H9 (cell line): ENCODE measurements around the gene PLXNB2. TPM values are rescaled to one million over a fixed set of nuclear protein-coding genes. Genes with fewer than 3 reads are reported as not detected.

Source experiments
- DNase-seq: peaks from one replicate; pipeline ENCODE4 v3.0.0-alpha.2; 2017
- H2AFZ ChIP-seq: one replicate; pipeline ENCODE4 v1.6.1; 2013; ENCODE audit warnings: mild to moderate bottlenecking, low read length, control low read depth, moderate library complexity
- H2AK5ac ChIP-seq: 2 replicates; pipeline ENCODE4 v1.6.1; 2013; ENCODE audit warnings: low read length, control low read depth, mixed read lengths; ENCODE audit not compliant: insufficient read length
- H2BK120ac ChIP-seq: one replicate; pipeline ENCODE4 v1.6.1; 2013; ENCODE audit warnings: low read depth, mild to moderate bottlenecking, low read length, control low read depth, inconsistent platforms; ENCODE audit not compliant: poor library complexity, severe bottlenecking
- H2BK12ac ChIP-seq: 2 replicates; pipeline ENCODE4 v1.6.1; 2013; ENCODE audit warnings: low read length, control low read depth, mixed read lengths, low read depth; ENCODE audit not compliant: insufficient read length
- H2BK15ac ChIP-seq: 2 replicates; pipeline ENCODE4 v1.6.1; 2013; ENCODE audit warnings: low read depth, low read length, control low read depth
- H2BK20ac ChIP-seq: one replicate; pipeline ENCODE4 v1.6.1; 2013; ENCODE audit warnings: low read depth, mild to moderate bottlenecking, low read length, control low read depth, inconsistent platforms; ENCODE audit not compliant: poor library complexity, severe bottlenecking
- H2BK5ac ChIP-seq: 2 replicates; pipeline ENCODE4 v1.6.1; 2013; ENCODE audit warnings: low read length, control low read depth, mixed read lengths; ENCODE audit not compliant: insufficient read length
- H3K14ac ChIP-seq: 2 replicates; pipeline ENCODE4 v1.6.1; 2013; ENCODE audit warnings: low read length, control low read depth; ENCODE audit not compliant: insufficient read depth
- H3K18ac ChIP-seq: 2 replicates; pipeline ENCODE4 v1.6.1; 2013; ENCODE audit warnings: low read depth, mild to moderate bottlenecking, mixed read lengths, low read length, control low read depth; ENCODE audit not compliant: insufficient read length
- H3K23ac ChIP-seq: 2 replicates; pipeline ENCODE4 v1.6.1; 2013; ENCODE audit warnings: low read length, control low read depth, mixed read lengths, low read depth; ENCODE audit not compliant: insufficient read length
- H3K23me2 ChIP-seq: 2 replicates; pipeline ENCODE4 v1.6.1; 2013; ENCODE audit warnings: low read depth, mild to moderate bottlenecking, mixed read lengths, low read length, control low read depth; ENCODE audit not compliant: insufficient read length, poor library complexity, severe bottlenecking
- H3K27ac ChIP-seq: 2 replicates; pipeline ENCODE4 v1.5.1; 2013; ENCODE audit warnings: low read length, control low read depth, mixed read lengths, low read depth; ENCODE audit not compliant: insufficient read length
- H3K27me3 ChIP-seq: 2 replicates; pipeline ENCODE4 v1.6.1; 2013; ENCODE audit warnings: low read length, control low read depth, inconsistent platforms; ENCODE audit not compliant: insufficient read depth
- H3K4ac ChIP-seq: 2 replicates; pipeline ENCODE4 v1.6.1; 2013; ENCODE audit warnings: low read depth, mild to moderate bottlenecking, control low read depth, inconsistent platforms, low read length, moderate library complexity
- H3K4me1 ChIP-seq: 2 replicates; pipeline ENCODE4 v1.6.1; 2013; ENCODE audit warnings: low read length, control low read depth, inconsistent platforms; ENCODE audit not compliant: insufficient read depth
- H3K4me2 ChIP-seq: 2 replicates; pipeline ENCODE4 v1.6.1; 2013; ENCODE audit warnings: low read length, control low read depth, mixed read lengths; ENCODE audit not compliant: insufficient read length, insufficient read depth
- H3K56ac ChIP-seq: 2 replicates; pipeline ENCODE4 v1.6.1; 2013; ENCODE audit warnings: low read depth, mild to moderate bottlenecking, mixed read lengths, low read length, control low read depth; ENCODE audit not compliant: insufficient read length
- H3K79me1 ChIP-seq: 2 replicates; pipeline ENCODE4 v1.6.1; 2013; ENCODE audit warnings: low read depth, mild to moderate bottlenecking, moderate library complexity, low read length, control low read depth, inconsistent platforms; ENCODE audit not compliant: insufficient read depth, poor library complexity, severe bottlenecking
- H3K79me2 ChIP-seq: 2 replicates; pipeline ENCODE4 v1.6.1; 2013; ENCODE audit warnings: low read length, control low read depth, inconsistent platforms; ENCODE audit not compliant: insufficient read depth
- H3K9ac ChIP-seq: 2 replicates; pipeline ENCODE4 v1.6.1; 2013; ENCODE audit warnings: low read length, control low read depth, mixed read lengths; ENCODE audit not compliant: insufficient read length; ENCODE audit errors: extremely low read depth
- H3K9me3 ChIP-seq: one replicate; pipeline ENCODE4 v1.6.1; 2013; ENCODE audit warnings: low read depth, low read length, inconsistent platforms; ENCODE audit not compliant: control insufficient read depth
- H3T11ph ChIP-seq: one replicate; pipeline ENCODE4 v1.6.1; 2013; ENCODE audit warnings: mild to moderate bottlenecking, low read length, control low read depth, inconsistent platforms
- H4K20me1 ChIP-seq: one replicate; pipeline ENCODE4 v1.6.1; 2013; ENCODE audit not compliant: control insufficient read depth, insufficient read length, insufficient read depth
- H4K5ac ChIP-seq: 2 replicates; pipeline ENCODE4 v1.6.1; 2013; ENCODE audit warnings: low read depth, mild to moderate bottlenecking, mixed read lengths, low read length, control low read depth; ENCODE audit not compliant: insufficient read length
- H4K8ac ChIP-seq: replicated peaks from 2 replicates; pipeline ENCODE4 v1.6.1; 2013; ENCODE audit warnings: low read length, control low read depth, mixed read lengths, low read depth; ENCODE audit not compliant: insufficient read length
- H4K91ac ChIP-seq: 2 replicates; pipeline ENCODE4 v1.6.1; 2013; ENCODE audit warnings: low read depth, mild to moderate bottlenecking, moderate library complexity, mixed read lengths, low read length, control low read depth; ENCODE audit not compliant: insufficient read length
- H3K27ac Mint-ChIP-seq, 3 experiments: 2 replicates in 2 of 3; 3 replicates in 1 of 3; pipeline ENCODE4 v1.8.0; 2020 to 2021; ENCODE audit warnings: mixed read lengths in 3 of 3, mild to moderate bottlenecking in 1 of 3, moderate library complexity in 1 of 3
- H3K27me3 Mint-ChIP-seq: 2 replicates; pipeline ENCODE4 v1.8.0; 2021; ENCODE audit warnings: low read depth, mild to moderate bottlenecking, moderate library complexity, mixed read lengths
- H3K36me3 Mint-ChIP-seq, 3 experiments: 2 replicates in 2 of 3; 3 replicates in 1 of 3; pipeline ENCODE4 v1.8.0; 2020 to 2021; ENCODE audit warnings: low read depth in 3 of 3, mixed read lengths in 3 of 3; ENCODE audit not compliant: insufficient read depth in 1 of 3
- H3K4me1 Mint-ChIP-seq, 2 experiments: 2 replicates each; pipeline ENCODE4 v1.8.0; 2020; ENCODE audit warnings: mixed read lengths in 2 of 2
- H3K4me3 Mint-ChIP-seq, 2 experiments: 2 replicates in 1 of 2; 3 replicates in 1 of 2; pipeline ENCODE4 v1.8.0; 2020 to 2021; ENCODE audit warnings: mild to moderate bottlenecking in 2 of 2, mixed read lengths in 2 of 2, moderate library complexity in 1 of 2
- H3K9me3 Mint-ChIP-seq, 2 experiments: 2 replicates in 1 of 2; 3 replicates in 1 of 2; pipeline ENCODE4 v1.8.0; 2020; ENCODE audit warnings: mild to moderate bottlenecking in 2 of 2, mixed read lengths in 2 of 2, moderate library complexity in 1 of 2
- CTCF ChIP-seq: fragments of 200-600 bp; sonication (generic); conservative IDR thresholded peaks from 3 replicates; pipeline ENCODE4 v1.8.0; 2021; ENCODE audit warnings: antibody characterized with exemption, mild to moderate bottlenecking
- WGBS: extraction: QIAGEN DNeasy Blood & Tissue Kit; methylation state at CpG from one replicate; pipeline ENCODE4 v1.1.7; 2013; ENCODE audit warnings: missing lambda C conversion rate, low lambda C conversion rate, mixed read lengths; ENCODE audit not compliant: insufficient read length; ENCODE audit errors: extremely low coverage; 5-methylcytosine and 5-hydroxymethylcytosine counted together
- total RNA-seq: library from RNA; stranded (reverse); gene quantifications from 2 replicates; pipeline ENCODE4 v1.2.1, GENCODE V29; 2021

PLXNB2 gene
- total RNA-seq, 1 experiment from 2014 or later, result 87.6 TPM

GRCh38 chr22:50292643-50293440 lies 14.6 kb downstream of the PLXNB2 start:
- no peaks in the 10 kb centered on the region for H3K23me2 ChIP-seq
- H2BK120ac ChIP-seq, result no peak overlapping the region
- peaks cover 3% of the 10 kb centered on the region; the same call in 1 of the 2 replicates for H3K79me2 ChIP-seq
- no peak overlapping the region for H2BK12ac ChIP-seq
- no peaks in the 10 kb centered on the region for H4K20me1 ChIP-seq
- no peaks in the 10 kb centered on the region for H3K4me1 ChIP-seq
- no peak overlapping the region for H2BK15ac ChIP-seq
- H2AK5ac ChIP-seq, result no peak overlapping the region
- DNase-seq, result no peak
- no peak overlapping the region for H4K5ac ChIP-seq
- H3K14ac ChIP-seq, result 0 out of 2 replicates have a peak overlapping the region, but pooled peaks have one; percentile 84
- Mint-ChIP-seq H3K36me3 (peaks cover 5 to 15% (median 15%) of the 10 kb centered on the region in 3 experiments; a peak in 6 of 7 replicates), H3K4me3 (peak overlapping the region; percentile 40 to 67), H3K4me1 (peaks cover 15 to 25% of the 10 kb centered on the region in 2 experiments), H3K9me3 (no peaks in the 10 kb centered on the region; a peak in 1 of 5 replicates), H3K27me3 (no peaks in the 10 kb centered on the region), H3K27ac (peak overlapping the region; percentile 56 to 96 (median 85))
- peak overlapping the region; percentile 12 for H3K4me2 ChIP-seq
- no peak for TF ChIP-seq CTCF
- no peak overlapping the region for H4K8ac ChIP-seq
- H3K9me3 ChIP-seq, result no peaks in the 10 kb centered on the region
- WGBS, result no CpG with 5 or more reads among the region's 29 CpGs
- no peak overlapping the region for H3K27ac ChIP-seq
- no peak overlapping the region for H2BK20ac ChIP-seq
- H4K91ac ChIP-seq, result no peak overlapping the region
- no peak overlapping the region for H3K23ac ChIP-seq
- H3K27me3 ChIP-seq, result no peaks in the 10 kb centered on the region
- H3K56ac ChIP-seq, result no peak overlapping the region
- H3K79me1 ChIP-seq, result peaks cover 2% of the 10 kb centered on the region
- H3K18ac ChIP-seq, result peak overlapping the region; percentile 16
- no peak overlapping the region for H2BK5ac ChIP-seq
- no peak overlapping the region for H3K9ac ChIP-seq
- H3T11ph ChIP-seq, result no peak overlapping the region
- H2AFZ ChIP-seq, result no peak overlapping the region
- H3K4ac ChIP-seq, result peak overlapping the region; percentile 64; the same call in 1 of the 2 replicates
